Omental fat pad (tissue), 4 donors: ENCODE data around the gene FCF1. TPM values are rescaled to one million over a fixed set of nuclear protein-coding genes. Genes with fewer than 3 reads are reported as not detected.

Source experiments
- ATAC-seq: fragments of 150-250 bp; one replicate; pipeline ENCODE4 v1.9.1; 2016; ENCODE audit warnings: mild to moderate bottlenecking, moderate library complexity; ENCODE audit not compliant: low FRiP score
- DNase-seq: peaks from one replicate; pipeline ENCODE4 v3.0.0-alpha.2; 2019; ENCODE audit warnings: low spot score
- CTCF ChIP-seq, 3 donors: fragments of 450-650 bp; IDR thresholded peaks; one replicate each; pipeline ENCODE4 v1.5.1; 2016 to 2017; ENCODE audit warnings: antibody characterized with exemption in 3 of 3, mild to moderate bottlenecking in 3 of 3, moderate library complexity in 2 of 3
- total RNA-seq, 4 donors: library from RNA; depleted of rRNA; stranded (reverse); fragments of >200 nt; gene quantifications; one replicate each; pipeline ENCODE4 v1.1.0, GENCODE V29; 2016

FCF1 gene
- total RNA-seq, 4 donors from 2014 or later = 21.7 to 34.2 (median 27.1) TPM

- DNase-seq (no peak), ATAC-seq (no peak)
- TF ChIP-seq CTCF (IDR thresholded peaks at IDR 0.05) = no peak
These were observed 15.9 kb upstream of the FCF1 start for GRCh38 chr14:74697011-74697410.

- no peak for TF ChIP-seq CTCF (IDR thresholded peaks at IDR 0.05)
- ATAC-seq (no peak), DNase-seq (no peak)
These were observed 15.4 kb upstream of the FCF1 start for GRCh38 chr14:74697543-74697942.

- no peak for TF ChIP-seq CTCF (IDR thresholded peaks at IDR 0.05)
- no peak for ATAC-seq
These were observed 15.0 kb upstream of the FCF1 start for GRCh38 chr14:74697976-74698375.

GRCh38 chr14:74698465-74698864 is 14.5 kb upstream of the FCF1 start:
- no peak for TF ChIP-seq CTCF (IDR thresholded peaks at IDR 0.05)
- ATAC-seq (no peak), DNase-seq (no peak)

More at GRCh38 chr14:74697976-74698375, 15.0 kb upstream of the FCF1 start:
- DNase-seq = no peak

GRCh38 chr14:74702293-74702692 is 10.7 kb upstream of the FCF1 start:
- DNase-seq = no peak
- TF ChIP-seq CTCF (IDR thresholded peaks at IDR 0.05) = no peak
- ATAC-seq = no peak

- no peak for TF ChIP-seq CTCF (IDR thresholded peaks at IDR 0.05)
- ATAC-seq (no peak), DNase-seq (no peak)
These were observed 9.9 kb upstream of the FCF1 start for GRCh38 chr14:74703043-74703442.

GRCh38 chr14:74704656-74705055 is 8.3 kb upstream of the FCF1 start:
- ATAC-seq (no peak), DNase-seq (no peak)
- no peak for TF ChIP-seq CTCF (IDR thresholded peaks at IDR 0.05)
